Fibroblast of skin of left biceps (primary cell): ENCODE results near the gene KRT36.

Source experiments
- DNase-seq, 2 experiments: peaks; one replicate each; pipeline ENCODE4 v3.0.0-alpha.2; 2013; ENCODE audit warnings: low read depth in 2 of 2

KRT36 gene

GRCh38 chr17:41521574-41522261 lies 32.0 kb upstream of the KRT36 start:
- DNase-seq, result no peak

DNA sequence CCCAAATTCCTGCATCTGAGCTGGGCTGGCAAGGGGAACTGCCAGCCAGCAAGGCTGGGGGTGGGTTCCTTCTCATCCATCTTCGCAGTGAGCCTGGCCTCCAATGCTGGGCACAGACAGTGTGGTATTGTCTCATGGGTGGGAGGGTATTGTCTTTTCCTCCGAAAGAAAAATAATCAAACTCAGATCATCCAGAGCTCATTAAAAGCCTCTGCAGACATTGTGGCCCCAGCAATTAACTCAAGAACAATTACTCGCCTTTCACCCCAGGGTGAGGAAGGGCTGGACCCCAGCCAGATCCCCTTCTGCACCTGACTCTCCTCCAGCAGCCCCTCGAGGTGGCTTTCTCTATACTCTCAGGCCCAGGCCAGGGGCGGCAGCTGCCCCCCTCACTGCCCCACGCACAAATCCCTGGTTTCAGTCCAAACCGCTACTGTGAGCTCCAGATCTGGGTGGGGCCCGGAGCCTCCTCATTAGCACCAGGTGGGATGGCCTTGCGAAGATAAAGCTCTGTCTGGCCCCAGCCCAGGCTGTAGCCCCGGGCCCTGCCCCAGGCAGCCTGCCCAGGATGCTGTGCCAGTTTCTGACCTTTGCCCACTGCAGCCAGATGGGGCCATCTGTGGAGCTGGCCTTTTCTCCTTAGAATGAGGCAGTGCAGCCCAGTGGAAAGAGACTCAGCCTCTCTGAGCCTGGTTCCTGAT lies 31.3 kb upstream of the KRT36 start:
- no peak for DNase-seq

- DNase-seq, result no peak
These were observed 30.0 kb upstream of the KRT36 start for GRCh38 chr17:41519501-41520224.

- no peak for DNase-seq
These were observed 29.2 kb upstream of the KRT36 start, which contains the start of gene KRT15 for GRCh38 chr17:41518789-41519449. KRT15 (minus strand) TSS chr17:41518890; CDS start chr17:41518827, 63 bp downstream.

- no peak for DNase-seq
These were observed 28.3 kb upstream of the KRT36 start for GRCh38 chr17:41518031-41518430.

DNA sequence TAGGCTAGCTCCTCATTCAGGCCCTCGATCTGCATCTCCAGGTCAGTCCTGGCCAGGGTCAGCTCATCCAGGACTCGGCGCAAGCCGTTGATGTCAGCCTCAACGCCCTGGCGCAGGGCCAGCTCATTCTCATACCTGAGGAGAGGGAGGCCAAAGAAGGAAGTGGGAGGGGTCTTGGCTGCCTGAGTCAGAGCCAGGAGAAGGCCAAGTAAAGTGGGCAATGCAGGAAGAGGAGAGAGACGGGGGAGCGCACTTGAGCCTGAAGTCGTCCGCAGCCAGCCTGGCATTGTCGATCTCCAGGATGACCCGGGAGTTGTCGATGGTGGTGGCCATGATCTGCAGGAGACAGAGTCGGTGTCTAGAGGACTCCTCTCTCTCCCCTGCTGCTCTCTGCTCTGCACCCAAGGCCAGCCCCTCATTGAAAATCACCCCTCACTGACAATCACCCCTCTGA lies 27.1 kb upstream of the KRT36 start:
- DNase-seq, result no peak

GRCh38 chr17:41516147-41516829 lies 26.6 kb upstream of the KRT36 start:
- DNase-seq, result no peak

DNA sequence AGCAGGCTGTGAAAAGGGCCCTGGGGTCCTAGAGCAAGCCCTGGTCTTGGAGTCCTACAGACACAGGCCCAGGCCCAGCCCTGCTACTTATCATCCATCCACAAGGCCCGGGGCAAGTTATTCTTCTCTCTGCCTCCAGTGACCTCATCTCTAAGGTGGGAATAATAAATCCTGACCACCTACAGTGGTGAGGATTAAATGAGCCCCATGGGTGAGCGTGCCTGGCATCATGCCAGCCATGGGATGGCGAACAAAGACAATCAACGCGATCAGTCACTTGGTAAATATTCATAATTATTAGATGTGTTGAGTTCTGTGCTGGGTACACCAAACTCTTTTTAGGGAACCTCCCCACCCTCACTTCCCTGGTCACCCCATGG lies 23.4 kb upstream of the KRT36 start:
- DNase-seq, result no peak

DNA sequence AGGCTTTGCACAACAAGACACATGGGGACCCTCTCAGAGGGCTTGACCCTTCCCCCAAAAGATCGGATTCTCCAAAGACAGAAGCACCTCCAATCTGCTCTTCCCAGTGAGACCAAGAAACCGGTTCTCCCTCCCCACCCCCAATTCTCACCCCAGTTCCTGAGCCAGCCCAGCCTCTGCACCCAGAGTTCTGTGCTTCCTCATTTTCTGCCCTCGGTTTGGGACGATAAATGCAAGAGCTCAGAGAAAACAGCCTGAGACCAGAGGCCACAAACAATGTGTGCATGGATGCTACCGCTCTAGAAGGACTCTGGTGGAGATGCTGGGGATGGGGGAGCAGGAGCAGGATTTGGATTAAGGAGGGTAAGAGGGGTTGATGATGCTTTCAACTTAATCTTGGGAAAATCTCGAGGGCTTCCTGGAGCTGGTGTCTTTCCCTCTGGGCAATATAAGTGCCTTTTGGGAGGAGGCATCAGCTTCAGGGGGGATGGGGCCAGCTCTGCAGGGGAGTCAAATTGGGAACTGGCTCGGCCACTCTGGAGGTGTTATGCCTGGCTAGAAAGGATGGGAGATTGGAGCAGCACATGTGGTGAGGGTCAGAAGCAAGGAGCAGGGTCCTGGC lies 22.9 kb upstream of the KRT36 start:
- no peak for DNase-seq

DNA sequence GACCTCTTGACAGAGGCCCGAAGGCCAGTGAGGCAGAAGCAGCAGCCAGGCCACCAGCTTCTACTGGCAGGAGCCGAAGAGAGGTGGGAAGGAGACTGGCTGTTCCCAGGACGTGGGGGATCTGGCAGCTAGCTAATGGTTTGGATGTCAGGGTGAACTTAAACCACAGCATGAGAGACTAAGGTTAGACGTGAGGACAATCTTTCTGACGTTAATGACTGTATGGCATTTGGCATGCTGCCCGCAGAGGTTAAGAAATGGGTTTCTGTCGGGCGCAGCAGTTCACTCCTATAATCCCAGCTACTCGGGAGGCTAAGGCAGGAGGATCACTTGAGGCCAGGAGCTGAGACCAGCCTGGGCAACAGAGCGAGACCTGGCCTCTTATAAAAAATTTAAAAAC lies 22.0 kb upstream of the KRT36 start:
- DNase-seq, result no peak

DNA sequence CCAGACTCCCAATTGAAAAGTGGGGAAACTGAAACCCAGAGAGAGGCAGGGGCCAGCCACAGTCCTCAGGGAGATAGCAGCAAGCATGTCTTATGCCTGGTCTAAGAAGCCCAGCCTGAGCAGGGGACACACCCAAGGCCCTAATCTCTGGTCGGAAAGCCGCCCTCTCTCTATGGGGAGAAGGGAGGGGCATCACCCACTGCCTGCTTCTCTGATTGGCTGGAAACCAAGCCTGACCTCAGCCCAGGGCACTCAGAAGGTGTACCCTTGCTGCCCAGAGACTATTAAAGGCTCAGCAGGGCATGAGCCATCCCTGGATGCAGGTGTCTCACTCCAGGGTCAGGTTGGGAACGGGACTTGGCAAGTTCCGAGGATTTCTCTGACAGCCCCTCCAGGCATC lies 21.4 kb upstream of the KRT36 start:
- no peak for DNase-seq

DNA sequence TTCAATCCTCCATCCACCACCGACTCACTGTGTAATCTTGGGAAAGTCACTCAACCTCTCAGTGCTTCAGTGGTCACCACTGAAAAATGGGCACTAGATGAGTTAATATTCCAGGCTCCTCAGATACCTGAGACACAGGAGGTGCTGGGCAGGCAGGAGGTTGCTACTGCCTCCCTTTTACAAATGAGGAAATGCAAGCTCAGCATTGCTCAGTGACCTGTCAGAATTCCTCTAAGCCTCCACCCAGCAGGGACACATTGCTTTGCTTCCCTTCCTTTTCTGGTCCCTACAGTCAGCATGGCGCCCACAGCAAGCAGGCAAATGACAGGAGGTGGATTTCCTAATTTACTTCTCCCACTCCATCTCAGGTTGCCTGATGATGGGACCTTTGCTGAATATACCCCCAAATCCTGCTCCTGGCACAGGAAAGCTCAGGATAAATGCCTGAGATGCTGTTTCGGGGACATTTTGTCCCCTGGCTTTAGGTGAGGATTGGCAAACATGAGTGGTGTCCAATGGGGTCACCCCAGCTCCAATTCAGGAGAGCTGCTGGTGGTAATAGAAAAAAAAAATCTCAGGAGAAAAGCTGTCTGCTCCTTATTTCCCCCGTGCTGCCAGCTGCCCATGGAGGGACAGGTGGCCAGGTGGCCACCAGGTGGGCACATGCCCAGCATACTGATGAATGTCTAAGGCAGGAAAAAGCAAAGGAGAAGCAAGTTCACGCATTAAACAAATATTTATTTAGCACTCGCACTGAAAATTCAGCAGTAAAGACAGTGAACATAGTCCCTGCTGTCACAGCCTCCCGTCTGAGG lies 20.7 kb upstream of the KRT36 start:
- DNase-seq, result no peak

DNA sequence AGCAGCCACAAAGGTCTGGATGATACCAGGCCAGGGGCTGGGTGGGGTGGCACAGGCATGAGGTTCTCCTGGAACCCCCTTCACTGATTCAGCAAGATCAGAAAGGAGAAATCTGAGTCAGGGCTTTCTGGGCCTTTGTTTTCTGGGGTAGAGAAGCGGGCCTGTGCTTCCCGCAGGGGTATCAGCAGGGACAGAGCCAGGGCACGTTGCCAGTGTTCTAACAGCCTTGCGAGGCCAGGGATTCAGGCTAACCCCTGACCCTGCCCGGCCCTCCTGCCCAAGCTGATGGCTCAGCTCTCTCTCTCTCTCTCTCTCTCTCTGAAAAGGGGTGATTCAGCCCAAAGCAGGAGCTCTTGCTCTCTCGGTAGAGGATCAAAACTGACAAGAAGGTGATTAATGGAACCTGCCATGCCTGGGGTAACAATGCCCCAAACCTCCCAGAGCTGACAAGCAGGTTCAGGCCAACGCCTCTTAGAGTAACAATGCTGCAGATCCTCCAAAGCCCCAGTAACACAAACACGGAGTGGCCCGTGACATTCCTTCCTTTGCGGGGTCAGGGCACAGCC lies 17.7 kb upstream of the KRT36 start:
- DNase-seq, result no peak

- no peak for DNase-seq
These were observed 16.4 kb upstream of the KRT36 start for GRCh38 chr17:41505809-41506767.

- DNase-seq, result no peak
These were observed 15.5 kb upstream of the KRT36 start, which contains the start of gene KRT13 for GRCh38 chr17:41505007-41505808. KRT13 (minus strand) TSS chr17:41505612; CDS start chr17:41505550, 62 bp downstream.

GRCh38 chr17:41504246-41504977 lies 14.7 kb upstream of the KRT36 start:
- no peak for DNase-seq

DNA sequence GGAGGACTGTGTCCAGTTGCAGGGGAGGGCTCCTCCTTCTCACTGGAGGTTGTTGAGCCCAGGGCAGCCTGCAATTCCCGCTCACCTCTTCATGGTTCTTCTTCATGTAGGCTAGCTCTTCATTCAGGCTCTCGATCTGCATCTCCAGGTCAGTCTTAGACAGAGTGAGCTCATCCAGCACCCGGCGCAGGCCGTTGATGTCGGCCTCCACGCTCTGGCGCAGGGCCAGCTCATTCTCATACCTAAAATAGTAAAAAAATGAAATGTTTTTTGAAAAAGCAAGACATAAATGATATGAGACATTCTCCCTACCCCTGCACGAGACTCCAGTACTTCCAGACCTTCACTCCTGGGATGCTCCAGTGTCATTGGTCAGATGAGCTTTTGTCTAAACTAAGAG lies 13.5 kb upstream of the KRT36 start:
- DNase-seq, result no peak
